8988T (cell line): ENCODE data around the gene SNX25.

Experiments
- DNase-seq: peaks from one replicate; pipeline ENCODE4 v3.0.0; 2011

SNX25 gene

DNA sequence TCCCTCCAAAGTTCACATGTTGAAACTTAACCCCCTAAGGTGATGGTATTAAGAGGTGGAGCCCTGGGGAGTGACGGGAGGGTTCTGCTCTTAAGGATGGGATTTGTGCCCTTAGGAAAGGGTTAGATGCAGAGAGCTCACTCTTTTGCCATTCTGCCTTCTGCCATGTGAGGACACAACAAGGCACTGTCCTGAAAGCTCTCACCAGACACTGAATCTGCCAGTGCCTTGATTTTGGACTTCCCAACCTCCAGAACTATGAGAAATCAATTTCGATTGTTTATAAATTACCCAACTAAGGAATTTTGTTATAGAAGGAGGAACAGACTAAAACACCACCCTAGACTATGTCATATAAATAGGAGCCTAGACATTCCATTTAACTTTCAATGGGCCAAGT is 174.7 kb downstream of the SNX25 start:
- DNase-seq = no peak

DNA sequence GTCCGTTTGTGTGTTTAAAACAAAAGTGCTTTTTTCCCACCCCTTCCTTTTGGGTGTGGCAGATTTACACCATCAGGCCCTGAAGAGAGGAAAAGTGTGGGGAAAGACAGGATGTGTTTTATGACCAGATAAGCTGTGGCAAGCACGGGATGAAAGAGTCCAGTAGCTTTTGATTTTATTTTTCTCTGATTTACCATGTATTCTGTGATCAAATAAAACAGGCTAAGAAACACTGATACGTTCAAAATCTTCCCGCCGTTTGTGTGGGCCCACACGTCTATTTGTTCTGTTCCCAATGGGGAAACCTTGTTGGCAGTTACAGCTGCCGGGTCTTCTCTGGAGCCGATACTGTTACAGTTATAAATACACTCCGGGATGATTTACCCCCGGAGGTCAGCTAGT is 175.5 kb downstream of the SNX25 start:
- no peak for DNase-seq

DNA sequence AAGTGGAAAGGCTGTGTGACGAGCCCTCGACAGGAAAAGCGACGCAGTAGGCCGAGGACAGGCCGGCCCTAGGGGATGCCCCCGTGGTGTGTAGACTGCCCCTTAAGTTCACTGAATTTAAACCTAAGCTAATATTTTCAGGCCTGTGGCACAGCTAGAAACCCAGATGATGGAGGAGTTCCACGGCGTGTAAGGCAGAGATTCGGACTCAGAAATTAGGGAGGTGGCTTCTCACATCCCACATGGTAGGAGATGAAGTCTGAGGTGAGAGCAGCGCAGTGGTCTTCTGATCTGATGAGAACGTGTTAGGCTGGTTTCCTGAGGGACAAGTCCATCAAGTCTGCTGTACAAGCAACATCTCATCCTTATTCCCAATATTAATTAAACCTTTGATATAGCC is 178.6 kb downstream of the SNX25 start:
- DNase-seq = no peak

DNA sequence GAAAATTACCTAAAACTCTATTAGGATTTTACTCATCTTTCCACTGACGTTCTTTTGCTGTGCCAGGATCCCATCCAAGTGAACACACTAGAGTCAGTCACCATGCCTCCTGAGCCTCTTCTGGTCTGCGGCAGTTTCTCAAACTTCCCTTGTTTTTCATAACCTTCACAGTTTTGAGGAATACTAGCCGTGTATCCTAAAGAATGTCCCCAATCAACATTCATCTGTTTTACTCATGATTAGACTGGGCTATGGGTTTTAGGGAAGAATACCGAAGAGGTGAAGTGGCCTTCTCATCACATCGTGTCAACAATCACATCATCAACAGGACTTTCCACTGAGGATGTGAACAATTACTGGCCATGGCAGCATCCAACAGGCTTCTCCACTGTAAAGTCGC is 181.5 kb downstream of the SNX25 start:
- no peak for DNase-seq

DNA sequence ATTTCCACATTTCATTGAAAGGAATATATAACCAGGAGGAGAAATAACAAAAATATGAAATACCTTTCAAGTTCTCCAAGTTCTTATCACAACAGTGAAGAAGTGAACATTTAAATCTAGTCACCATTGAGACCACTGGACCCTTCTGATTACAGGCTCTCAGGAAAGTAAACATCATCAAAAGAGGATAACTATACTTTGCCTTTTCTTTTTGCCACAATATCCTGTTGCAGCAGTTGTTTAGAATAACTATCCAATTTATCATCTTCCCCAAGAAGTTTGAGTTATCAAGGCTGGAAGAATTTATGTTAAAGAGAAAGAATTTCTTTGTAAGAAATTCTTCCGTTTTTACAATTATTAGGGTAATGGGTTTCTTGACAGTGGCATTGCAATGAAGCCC is 182.8 kb downstream of the SNX25 start:
- no peak for DNase-seq

DNA sequence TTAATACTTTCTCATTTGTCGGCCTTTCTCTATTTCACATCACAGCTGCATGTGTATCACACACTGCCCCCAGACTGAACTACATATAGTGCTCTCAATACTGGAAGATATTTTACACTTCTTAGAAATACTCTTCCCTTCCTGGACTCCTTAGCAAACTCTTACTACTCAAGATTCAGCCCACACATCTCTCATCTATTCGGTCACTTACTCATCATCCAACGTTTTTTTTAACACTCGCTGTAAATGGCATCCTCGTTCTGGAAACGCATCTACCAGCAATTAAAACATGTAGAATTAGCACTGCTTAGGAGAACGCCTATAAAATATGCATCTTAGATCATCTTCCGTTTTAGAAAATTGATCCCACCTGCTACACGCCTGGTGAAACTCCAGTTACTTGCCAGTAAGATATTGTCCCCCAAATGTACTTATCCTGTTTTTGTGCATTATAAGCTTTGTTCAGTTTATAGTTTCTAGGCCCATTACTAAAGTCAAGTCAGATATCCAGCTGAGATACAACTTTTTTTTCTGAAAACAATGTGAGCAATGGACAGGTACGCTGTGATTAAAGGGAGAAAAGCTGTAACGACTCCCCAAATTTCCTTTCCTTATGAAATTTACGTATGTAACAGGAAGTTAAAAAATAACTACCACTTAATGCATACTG is 185.3 kb downstream of the SNX25 start:
- no peak for DNase-seq

DNA sequence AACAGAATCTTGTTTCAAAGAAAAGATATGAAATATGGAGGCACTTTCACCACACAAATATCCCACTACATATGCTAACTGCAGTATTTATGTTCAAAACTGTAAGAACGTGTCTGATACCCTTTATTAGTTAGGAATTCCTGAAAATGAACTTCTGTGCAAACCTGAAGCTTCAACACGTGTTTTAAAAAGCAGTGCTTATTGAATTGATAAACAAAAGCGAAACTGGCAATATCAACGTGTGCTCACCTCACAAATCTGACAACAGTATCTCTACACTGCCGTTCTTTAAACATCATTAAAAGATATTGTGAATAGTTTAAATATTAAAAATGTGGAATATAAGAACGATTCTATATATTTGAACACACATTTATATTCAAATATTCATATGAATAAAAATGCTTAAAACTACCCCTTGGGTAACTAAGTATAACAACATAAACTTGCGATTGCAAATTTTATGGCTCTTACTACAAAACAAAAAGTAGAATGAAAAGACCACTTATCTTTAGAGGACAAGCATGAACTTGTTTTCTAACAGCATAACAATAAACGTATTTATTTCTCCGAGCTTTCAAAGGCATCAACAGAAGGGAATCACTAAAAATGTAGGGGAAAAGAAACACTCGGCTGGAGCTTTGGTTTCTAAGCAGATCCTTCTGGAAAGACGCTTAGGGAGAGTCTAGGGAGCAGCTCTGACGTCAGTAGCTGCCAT is 186.0 kb downstream of the SNX25 start, which contains the start of gene LRP2BP:
Gene LRP2BP, minus strand, starts transcription at position 687 of the 718 bp plus-strand sequence. CDS start 17,738 bp downstream, outside the sequence.
- no peak for DNase-seq

DNA sequence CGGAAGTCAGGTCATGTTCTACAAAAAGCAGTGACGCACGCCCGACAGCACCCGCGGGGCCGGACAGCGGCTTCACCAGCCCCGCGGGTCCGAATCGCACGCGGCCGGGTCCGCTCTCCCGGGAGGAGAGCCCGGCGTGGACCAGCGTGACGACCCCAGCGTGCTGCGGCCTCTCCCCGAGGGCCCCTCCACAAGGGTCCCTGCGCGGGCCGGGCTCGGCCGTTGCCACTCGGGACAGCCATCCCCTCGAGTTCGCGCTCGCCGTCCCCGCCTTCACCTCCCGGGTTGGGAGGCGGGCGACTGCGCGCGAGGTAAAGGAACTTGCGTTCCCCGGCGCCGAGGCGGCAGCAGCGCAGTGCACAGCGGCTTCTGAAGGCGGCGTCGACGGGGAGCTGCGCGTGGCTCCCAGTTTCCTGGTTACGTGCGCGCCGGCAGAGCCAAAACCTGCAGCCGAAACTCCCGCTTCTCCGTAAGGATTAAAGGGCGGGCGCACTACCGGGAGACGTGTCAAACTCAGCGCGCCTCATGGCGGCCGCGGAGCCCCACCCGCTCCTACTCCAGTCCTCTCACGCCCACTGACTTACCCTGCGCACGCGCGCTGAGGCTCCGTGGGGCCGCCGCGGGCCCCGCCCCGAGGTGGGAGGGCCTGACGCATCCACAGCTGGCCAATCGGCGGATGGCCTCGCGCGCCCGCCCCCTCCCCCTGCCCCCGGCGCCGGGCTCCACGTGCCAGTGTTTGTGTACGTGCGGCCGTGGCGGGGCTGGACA is 186.7 kb downstream of the SNX25 start:
- peak; percentile 89 for DNase-seq

DNA sequence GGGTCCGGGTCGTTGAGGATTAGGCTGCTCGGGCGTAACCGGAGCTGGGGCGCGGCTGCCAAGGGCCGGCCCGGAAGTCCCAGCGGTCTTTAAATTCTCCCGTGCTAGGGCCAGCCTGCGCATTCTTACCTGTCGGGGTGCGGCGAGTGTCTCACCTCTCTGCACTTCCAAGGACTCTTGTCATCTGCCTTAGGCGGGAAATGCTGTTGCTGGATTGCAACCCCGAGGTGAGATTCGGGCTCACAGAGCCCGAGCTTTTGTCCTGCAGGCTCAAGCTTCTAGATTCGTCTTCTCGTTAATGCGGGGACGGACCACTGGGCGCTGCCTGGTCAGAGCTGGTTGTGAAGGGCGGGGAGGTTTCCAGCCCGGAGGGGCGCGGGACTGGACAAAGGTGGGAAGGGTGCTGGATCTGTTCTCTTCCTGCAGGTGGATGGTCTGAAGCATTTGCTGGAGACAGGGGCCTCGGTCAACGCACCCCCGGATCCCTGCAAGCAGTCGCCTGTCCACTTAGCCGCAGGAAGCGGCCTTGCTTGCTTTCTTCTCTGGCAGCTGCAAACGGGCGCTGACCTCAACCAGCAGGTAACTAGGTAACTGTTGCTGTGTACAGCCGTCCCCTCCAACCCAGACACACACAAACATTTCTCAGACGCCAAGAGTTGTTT is 187.5 kb downstream of the SNX25 start, which contains the start of gene ANKRD37:
Gene ANKRD37, plus strand, starts transcription at position 118 of the 662 bp plus-strand sequence. Its CDS starts 83 bp downstream, at position 201.
- peak; percentile 35 for DNase-seq

DNA sequence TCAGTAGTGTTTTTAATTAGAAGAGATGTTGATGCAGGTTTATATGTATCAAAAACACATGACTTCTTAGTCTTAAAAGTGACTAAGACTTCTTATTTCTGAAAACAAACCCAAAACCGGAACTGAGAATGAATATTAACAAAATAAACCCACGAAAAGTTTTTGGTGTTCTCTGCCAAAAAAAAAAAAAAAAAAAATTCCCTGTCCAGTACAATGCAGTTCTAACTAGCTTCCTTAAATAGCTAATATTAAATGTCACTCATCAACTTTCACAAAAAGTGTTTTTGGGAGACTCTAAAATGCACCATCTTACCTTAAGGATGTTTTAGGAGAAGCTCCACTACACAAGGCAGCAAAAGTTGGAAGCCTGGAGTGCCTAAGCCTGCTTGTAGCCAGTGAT is 189.2 kb downstream of the SNX25 start:
- no peak for DNase-seq

DNA sequence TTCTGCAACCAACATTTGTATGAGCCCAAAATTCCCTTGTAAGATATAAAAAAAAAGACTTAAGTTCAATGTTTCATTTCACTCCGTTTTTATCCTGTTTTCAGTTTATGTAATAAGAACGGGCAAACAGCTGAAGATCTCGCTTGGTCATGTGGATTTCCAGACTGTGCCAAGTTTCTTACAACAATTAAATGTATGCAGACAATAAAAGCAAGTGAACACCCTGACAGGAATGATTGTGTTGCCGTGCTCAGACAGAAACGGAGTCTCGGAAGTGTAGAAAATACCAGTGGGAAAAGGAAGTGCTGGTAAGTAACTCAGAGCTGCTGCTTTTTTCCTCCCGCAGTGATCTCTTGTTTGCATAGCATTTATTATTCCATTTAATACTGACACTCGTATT is 190.1 kb downstream of the SNX25 start:
- no peak for DNase-seq

DNA sequence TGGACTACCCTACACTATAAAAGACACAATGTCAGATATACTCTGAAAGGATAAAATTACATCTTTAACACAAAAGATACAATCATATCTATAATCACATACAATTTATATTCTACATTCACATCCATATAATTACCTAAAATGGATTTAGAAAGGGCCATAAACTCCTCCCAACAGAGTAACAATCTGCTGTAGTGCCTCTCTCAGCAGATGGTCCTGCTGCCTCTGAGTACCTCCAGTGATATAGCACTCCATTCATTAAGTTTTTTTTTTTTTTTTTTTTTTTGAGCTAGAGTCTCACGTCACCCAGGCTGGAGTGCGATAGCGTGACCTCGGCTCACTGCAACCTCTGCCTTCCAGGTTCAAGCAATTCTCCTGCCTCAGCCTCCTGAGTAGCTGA is 194.6 kb downstream of the SNX25 start:
- no peak for DNase-seq

DNA sequence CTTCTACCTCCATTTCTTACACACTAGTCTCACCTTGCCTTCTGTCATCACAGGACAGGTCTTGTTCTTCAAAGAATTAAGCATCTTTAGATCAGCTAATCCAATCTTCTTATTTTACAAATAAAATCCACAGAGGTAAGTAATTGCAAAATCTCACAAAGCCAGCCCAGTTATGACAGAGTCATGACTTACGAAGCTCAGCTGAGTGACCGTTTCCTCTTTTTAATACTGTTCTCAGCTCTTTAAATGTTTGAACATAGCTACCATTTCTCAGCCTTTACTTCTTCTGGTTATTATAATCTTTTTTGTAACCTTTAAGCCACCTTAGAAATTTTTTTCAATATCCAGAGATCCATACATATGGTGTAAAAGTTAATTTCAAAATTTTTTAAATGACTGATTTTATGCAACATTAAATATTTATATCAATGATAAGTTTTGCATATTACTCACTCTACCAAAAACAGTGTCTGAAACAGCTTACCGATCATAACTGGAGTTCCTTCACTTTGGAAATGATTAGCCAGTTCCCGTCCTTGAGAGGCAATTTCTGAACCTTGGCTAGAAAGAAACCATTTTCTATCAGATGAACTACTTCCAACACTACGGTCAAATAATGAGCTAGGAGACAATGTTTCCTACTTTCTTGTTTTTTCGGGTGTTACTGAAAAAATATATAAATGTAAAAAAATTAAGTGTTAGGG is 196.1 kb downstream of the SNX25 start:
- no peak for DNase-seq

DNA sequence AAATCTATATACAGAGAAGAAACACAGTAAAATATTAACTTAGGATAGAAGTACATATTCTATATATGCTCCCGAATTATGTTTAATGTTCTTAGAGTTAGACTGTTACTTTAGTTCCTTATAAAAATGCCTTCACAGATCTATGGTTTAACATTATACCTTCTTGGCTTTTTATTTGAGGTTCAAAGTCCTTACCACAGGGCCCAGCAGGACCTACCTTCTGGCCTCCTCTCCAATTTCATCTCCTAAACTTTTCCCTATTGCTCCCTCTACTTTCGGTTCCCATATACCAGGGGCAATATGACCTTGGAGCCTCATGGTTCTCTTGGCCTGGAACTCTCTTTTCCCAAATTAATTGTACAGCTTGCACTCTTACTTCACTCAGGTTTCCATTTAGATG is 199.0 kb downstream of the SNX25 start:
- DNase-seq = no peak

DNA sequence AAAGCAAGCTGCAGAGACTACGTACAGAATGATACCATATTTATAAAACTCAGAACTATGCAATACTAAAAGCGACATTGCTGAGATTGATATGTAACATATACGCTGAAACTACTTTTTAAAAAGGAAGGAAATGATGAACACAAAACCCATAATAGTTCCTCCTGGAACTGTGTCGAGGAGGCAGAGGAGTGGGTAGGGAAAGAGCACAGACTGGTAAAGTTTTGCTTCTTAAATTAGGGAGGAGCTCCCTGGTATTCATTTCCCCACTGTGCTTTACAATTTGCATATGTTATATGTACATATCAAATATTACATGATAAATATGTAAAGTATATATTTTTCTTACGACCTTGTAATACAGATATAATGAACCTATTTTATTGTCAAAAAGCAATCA is 202.5 kb downstream of the SNX25 start:
- no peak for DNase-seq

DNA sequence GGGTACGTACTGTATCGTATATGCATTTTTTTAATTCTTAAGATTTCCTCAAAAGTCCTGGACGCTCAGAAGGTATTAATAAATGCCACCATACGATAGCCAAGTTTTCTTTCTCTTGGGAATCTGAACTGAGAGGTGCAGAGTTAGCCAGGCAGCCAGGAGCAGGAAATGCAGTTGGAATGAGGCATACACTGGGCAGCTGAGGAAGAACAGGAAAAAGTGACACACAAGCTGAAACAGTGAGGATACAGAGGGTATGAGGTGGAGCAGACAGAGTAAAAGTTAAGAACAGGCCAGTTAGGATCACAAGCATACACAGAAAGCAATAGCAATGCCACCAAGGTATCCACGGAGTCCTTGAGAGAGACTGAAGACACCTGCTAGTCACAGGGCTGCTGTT is 203.0 kb downstream of the SNX25 start:
- DNase-seq = no peak
